Fibroblast of skin of left biceps (primary cell): ENCODE measurements around the gene DEPDC1B.
"Not testable (repeated sequence)": the region's sequence is repeated elsewhere in the genome, so short reads cannot be mapped to it uniquely, and the experiment has no call there.

Experiments
- DNase-seq, 2 experiments: peaks; one replicate each; pipeline ENCODE4 v3.0.0-alpha.2; 2013; ENCODE audit warnings: low read depth in 2 of 2

The DEPDC1B gene, protein sequence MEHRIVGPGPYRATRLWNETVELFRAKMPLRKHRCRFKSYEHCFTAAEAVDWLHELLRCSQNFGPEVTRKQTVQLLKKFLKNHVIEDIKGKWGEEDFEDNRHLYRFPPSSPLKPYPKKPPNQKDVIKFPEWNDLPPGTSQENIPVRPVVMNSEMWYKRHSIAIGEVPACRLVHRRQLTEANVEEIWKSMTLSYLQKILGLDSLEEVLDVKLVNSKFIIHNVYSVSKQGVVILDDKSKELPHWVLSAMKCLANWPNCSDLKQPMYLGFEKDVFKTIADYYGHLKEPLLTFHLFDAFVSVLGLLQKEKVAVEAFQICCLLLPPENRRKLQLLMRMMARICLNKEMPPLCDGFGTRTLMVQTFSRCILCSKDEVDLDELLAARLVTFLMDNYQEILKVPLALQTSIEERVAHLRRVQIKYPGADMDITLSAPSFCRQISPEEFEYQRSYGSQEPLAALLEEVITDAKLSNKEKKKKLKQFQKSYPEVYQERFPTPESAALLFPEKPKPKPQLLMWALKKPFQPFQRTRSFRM

GRCh38 chr5:60699609-60700415 is at the start of gene DEPDC1B:
TSS of gene DEPDC1B (minus strand) at chr5:60700166. CDS start at chr5:60700093, 73 bp downstream.
- peak; percentile 70 to 79 for DNase-seq

DNA sequence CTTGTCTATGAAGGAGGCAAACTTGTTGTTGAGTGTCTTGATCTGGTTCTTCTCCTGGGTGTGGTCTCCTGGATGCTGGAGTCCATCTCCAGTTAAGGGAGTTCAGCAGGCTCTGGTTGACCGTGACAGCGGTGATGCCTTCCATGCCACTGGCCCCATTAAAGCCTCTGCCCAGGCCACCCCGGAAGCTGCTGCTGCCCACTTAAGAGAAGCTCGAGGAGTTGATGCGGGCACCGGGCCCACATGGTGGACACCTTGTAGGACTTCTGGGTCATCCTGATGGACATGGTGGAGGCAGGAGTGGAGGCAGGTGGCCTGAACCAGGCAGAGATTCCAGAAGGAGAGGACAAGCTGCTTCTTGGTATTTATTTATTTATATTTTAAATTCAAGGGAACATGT is 44.7 kb upstream of the DEPDC1B start:
- no peak for DNase-seq

DNA sequence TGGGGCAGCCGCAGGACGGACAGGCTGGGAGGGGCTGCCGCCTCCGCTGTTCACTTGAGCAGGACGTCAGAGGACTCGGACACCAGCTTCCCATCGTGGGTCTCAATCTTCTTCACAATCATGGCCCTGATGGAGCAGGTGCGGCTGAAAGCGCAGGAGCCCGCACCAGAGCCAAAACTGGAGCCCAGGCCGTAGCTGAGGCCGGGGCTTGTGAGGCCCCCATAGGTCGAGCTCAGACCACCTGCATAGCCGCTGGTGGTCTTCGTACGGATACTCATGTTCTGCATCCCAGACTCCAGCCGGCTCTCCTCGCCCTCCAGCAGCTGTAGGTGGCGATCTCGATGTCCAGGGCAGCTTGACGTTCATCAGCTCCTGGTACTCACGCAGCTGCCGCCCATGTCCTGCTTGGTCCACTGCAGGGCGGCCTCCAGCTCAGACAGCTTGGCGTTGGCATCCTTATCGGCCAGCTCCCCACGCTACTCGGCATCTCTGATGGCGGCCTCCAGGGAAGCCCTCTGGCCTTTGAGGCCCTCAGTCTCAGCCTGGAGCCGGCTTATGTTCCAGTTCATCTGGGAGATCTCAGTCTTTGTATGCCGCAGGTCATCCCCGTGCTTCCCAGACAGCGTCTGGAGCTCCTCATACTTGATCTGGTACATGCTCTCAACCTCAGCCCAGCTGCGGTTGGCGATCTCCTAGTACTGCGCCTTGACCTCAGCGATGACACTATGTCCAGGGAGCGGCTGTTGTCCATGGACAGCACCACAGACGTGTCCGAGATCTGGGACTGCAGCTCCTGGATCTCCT is 43.7 kb upstream of the DEPDC1B start:
- DNase-seq = no peak

DNA sequence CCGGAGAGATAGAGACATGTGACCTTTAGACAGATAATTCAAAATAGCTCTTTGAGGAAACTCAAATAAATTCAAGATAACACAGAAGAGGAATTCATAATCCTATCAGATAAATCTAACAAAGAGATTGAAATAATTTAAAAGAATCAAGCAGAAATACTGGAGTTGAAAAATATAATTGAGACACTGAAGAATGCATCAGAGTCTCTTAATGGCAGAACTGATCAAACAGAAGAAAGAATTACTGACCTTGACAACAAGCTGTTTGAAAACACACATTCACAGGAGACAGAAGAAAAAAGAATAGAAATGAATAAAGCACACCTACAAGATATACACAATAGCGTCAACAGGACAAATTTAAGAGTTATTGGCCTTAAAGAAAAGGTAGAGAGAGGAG is 40.4 kb upstream of the DEPDC1B start:
- DNase-seq = no peak

GRCh38 chr5:60738933-60739332 is 39.0 kb upstream of the DEPDC1B start:
- DNase-seq = no peak

DNA sequence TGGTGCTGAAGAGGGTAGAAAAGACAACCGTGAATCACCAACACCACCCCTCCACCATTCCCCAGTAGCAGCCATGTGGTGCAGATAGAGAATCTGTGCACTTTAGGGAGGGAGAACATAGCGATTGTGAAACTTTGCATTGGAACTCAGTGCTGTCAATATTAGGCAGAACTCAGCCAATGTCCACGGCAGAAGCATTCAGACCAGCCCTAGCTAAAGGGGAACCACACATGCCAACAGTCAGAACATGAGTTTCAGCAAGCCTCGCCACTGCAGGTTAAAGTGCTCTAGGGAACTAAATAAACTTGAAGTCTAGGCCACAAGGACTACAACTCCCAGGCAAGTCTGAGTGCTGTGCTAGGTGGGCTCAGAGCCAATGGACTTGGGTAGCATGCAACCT is 38.5 kb upstream of the DEPDC1B start:
- DNase-seq = no peak

DNA sequence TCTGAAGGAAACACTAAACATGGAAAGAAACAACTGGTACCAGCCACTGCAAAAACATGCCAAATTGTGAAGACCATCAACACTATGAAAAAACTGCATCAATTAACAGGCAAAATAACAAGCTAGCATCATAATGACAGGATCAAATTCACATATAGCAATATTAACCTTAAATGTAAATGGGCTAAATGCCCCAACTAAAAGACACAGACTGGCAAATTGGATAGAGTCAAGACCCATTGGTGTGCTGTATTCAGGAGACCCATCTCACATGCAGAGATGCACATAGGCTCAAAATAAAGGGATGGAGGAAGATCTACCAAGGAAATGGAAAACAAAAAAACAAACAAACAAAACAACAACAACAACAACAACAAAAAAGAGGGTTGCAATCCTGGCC is 30.9 kb upstream of the DEPDC1B start:
- not testable (repeated sequence) for DNase-seq

DNA sequence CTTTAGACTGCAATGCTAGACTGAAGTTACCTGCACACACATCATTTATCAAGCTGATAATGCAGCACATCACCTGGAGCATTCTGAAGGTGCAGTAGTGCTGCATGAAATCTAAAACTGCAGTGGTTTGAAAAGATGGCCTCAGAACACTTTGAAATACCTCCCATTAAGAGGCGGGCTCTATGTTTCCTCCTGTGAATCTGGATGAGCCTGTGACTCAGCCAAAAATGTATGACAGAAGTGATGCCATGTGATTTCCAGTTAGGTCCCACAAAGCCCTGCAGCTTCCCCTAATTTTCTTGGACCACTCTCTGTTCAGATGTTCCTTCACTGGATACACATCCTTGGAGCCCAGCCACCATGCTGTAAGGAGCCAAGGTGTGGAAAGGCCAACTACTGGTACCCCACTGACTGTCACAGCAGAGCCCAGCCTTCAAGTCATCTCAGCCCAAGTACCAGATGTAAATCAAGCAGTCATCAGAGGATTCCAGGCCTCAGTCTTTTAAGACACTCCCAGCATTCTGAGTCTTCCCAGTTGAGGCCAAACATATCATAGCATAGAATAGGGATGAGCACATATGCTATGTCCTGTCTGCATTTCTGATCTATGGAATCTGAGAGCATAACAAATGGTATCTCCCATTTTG is 27.2 kb upstream of the DEPDC1B start:
- DNase-seq = no peak

DNA sequence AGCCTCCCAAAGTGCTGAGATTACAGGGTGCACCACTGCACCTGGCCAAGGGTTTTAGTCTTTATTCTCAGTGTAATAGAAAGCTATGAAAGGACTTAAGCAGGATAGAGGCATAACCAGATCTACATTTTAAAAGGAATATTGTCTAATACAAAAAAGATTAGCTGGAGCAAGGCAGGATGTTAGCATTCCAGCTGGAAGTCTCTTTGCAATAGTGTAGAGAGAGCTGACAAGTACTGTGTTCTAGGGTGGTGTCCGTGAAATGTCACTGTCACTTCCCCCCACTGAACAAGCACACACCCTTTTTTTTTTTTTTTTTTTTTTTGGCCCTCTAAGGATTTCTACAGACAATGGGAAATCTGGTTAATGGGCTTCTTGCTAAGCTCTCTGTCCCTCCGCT is 24.2 kb upstream of the DEPDC1B start:
- no peak for DNase-seq

- DNase-seq = no peak
These were observed 22.4 kb upstream of the DEPDC1B start for GRCh38 chr5:60722416-60722815.

- DNase-seq = no peak
These were observed 19.4 kb upstream of the DEPDC1B start for GRCh38 chr5:60719329-60719728.

DNA sequence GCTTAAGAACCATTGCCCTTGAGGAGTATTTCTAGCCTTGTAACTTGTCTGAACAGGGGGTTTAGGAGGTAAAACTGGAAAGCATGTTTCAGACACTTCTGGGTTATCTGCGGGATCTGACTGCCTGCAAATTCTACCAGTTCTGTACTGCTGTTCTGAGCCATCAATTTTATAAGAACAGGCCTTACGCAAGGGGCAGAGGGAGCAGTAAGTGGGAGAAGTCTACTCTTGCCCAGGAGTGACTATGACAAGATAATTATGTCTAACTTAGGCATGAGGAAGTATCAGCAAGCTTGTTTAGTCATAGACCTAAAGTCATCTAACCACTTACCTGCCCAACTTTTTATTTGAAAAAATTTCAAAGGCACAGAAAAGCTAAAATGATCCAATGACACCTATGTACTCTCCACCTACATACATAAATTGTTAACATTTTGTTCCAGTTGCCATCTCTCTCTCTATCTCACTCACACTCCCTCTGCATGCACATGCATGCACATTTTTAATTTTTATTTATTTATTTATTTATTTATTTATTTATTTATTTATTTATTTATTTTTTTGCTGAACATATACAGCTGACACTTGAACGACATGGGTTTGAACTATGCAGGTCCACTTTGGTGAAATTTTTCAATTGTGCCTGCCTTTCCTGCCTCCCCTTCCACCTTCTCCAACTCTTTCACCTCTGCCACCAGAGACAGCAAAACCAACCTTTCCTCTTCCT is 18.4 kb upstream of the DEPDC1B start:
- no peak for DNase-seq

GRCh38 chr5:60715201-60715928 is 15.4 kb upstream of the DEPDC1B start:
- DNase-seq = not testable (repeated sequence)

- no peak for DNase-seq
These were observed 13.0 kb upstream of the DEPDC1B start for GRCh38 chr5:60712950-60713349.

- not testable (repeated sequence) for DNase-seq
These were observed 11.9 kb upstream of the DEPDC1B start for GRCh38 chr5:60711892-60712291.

DNA sequence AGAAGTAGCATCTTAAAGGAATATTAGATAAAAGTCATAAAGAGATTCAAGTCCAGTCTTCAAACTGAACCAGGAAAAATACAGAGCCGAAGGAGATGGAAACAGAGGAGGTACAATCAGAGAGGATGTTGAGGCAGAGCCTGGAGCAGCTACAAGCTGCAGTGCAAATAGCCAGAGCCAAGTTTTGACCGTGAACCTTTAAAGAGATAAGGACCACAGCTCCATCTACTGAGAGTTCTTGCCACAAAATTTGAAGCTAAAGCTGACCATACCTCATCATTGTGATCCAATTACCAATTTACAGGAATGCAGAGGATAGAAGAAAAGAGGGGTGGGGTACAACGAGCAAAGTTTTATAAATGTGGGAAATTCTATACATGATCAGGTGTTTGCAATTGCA is 10.4 kb upstream of the DEPDC1B start:
- no peak for DNase-seq

DNA sequence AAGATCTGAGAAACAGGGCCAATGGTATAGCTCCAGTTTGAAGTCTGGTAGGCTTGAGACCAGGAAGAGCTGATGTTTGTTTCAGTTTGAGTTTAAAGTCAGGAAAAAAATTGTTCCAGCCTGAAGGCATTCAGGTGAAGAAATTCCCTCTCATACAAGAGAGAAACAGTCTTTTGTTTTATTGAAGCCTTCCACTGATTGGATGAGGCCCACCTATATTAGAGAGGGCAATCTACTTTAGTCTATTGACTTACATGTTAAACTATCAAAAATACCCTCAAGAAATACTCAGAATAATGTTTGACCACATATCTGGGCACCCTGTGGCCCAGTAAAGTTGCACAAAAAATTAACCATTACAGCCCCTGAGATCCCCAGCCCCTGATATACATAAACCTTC is 5.2 kb upstream of the DEPDC1B start:
- DNase-seq = no peak

GRCh38 chr5:60703944-60704343 is 4.0 kb upstream of the DEPDC1B start:
- no peak for DNase-seq

DNA sequence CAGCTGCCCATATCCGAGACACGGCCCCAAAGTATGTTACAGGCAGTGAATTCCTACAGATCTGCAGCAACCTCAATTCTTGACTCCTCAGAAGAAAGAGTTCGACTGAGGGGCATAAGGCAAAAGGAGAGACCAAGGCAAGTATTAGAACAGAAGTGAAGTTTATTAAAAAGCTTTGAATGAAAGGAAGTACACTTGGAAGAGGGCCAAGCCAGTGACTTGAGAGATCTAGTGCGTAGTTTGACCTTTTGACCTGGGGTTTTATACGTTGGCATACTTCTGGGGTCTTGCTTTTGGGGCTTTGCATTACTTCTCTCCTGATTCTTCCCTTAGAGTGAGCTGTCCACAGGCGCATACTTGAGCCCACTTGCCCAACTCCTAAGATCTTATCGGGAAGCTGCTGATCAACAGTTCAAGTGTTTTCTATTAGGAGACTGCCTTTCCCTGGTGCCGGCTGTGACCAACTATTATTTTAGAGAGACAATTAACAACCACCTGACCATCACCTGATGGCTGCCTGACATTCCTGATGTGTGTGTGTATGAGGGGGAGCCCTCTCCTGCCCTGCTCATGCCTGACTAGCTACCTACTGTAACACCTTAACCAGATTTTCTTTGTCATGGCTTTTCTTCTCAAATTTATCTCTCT is 1.5 kb upstream of the DEPDC1B start:
- no peak for DNase-seq

- DNase-seq = no peak
These were observed 421 bp upstream of the DEPDC1B start for GRCh38 chr5:60700416-60700757.
